SIG-M5 (cell line): ENCODE measurements around the gene HS3ST1.

Experiments
- DNase-seq: peaks from one replicate; lab custom pipeline; 2025; lab: John Stamatoyannopoulos, UW

HS3ST1 gene

GRCh38 chr4:11428231-11428898 lies at the start of gene HS3ST1:
TSS of gene HS3ST1 (minus strand) at chr4:11428894. CDS start at chr4:11400005, 28,889 bp downstream.
- DNase-seq: no peak

GRCh38 chr4:11475871-11476270 lies 47.2 kb upstream of the HS3ST1 start:
- no peak for DNase-seq

GRCh38 chr4:11474146-11474545 lies 45.5 kb upstream of the HS3ST1 start:
- DNase-seq: no peak

- DNase-seq: no peak
Observed at GRCh38 chr4:11472535-11472934, 43.8 kb upstream of the HS3ST1 start.

GRCh38 chr4:11471618-11472017 lies 42.9 kb upstream of the HS3ST1 start:
- no peak for DNase-seq

- DNase-seq: no peak
Observed at GRCh38 chr4:11471046-11471441, 42.4 kb upstream of the HS3ST1 start.

GRCh38 chr4:11470438-11471045 lies 41.8 kb upstream of the HS3ST1 start:
- no peak for DNase-seq

- no peak for DNase-seq
Observed at GRCh38 chr4:11469650-11470437, 41.1 kb upstream of the HS3ST1 start.

GRCh38 chr4:11468901-11469300 lies 40.2 kb upstream of the HS3ST1 start:
- no peak for DNase-seq

GRCh38 chr4:11467931-11468330 lies 39.2 kb upstream of the HS3ST1 start:
- DNase-seq: no peak

GRCh38 chr4:11463707-11464106 lies 35.0 kb upstream of the HS3ST1 start:
- no peak for DNase-seq

- no peak for DNase-seq
Observed at GRCh38 chr4:11456401-11456800, 27.7 kb upstream of the HS3ST1 start.

GRCh38 chr4:11455201-11455835 lies 26.6 kb upstream of the HS3ST1 start:
- no peak for DNase-seq

GRCh38 chr4:11451716-11452115 lies 23.0 kb upstream of the HS3ST1 start:
- no peak for DNase-seq

GRCh38 chr4:11446155-11446811 lies 17.6 kb upstream of the HS3ST1 start:
- no peak for DNase-seq

GRCh38 chr4:11441194-11441556 lies 12.5 kb upstream of the HS3ST1 start:
- no peak for DNase-seq

- DNase-seq: no peak
Observed at GRCh38 chr4:11440481-11441193, 11.9 kb upstream of the HS3ST1 start.

GRCh38 chr4:11439836-11440235 lies 11.1 kb upstream of the HS3ST1 start:
- no peak for DNase-seq

- no peak for DNase-seq
Observed at GRCh38 chr4:11438647-11439046, 10.0 kb upstream of the HS3ST1 start.

GRCh38 chr4:11436673-11437072 lies 8.0 kb upstream of the HS3ST1 start:
- no peak for DNase-seq

GRCh38 chr4:11436084-11436483 lies 7.4 kb upstream of the HS3ST1 start:
- no peak for DNase-seq

GRCh38 chr4:11435557-11435956 lies 6.9 kb upstream of the HS3ST1 start:
- no peak for DNase-seq
